Measurements from ENCODE around the gene RBP2.

GRCh38 chr3:139433089-139433488, 43.2 kb downstream of the RBP2 start:
- no peak for TF ChIP-seq CTCF (conservative IDR thresholded peaks at IDR 0.05)
- no peak for TF ChIP-seq EZH2 (IDR thresholded peaks at IDR 0.05; ENCODE audit: low read depth)
